ENCODE results near the gene MYO5C.
"Not testable (repeated sequence)": the region's sequence is repeated elsewhere in the genome, so short reads cannot be mapped to it uniquely, and the experiment has no call there.

The MYO5C gene

DNA sequence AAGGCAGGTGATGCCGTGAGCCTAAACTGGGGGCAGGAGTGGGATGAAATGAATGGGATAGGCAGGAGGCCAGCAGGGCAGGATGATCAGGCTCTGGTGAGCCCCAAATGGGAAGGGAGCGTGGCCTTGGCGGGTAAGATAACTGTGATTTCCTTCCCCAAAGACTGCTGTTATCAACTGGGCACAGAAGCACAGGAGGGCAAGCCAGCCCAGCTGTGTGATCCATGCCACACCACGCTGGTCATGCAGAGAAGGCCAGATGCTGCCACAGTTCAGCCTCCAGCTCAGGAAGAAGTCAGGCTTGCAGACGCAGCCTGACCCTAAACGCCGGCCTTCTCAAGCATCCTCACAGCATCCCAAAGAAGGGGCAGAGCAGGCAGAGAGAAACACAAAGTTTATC, 52.3 kb downstream of the MYO5C start:
- DNase-seq (ENCODE audit: low read depth, low spot score): no peak

DNA sequence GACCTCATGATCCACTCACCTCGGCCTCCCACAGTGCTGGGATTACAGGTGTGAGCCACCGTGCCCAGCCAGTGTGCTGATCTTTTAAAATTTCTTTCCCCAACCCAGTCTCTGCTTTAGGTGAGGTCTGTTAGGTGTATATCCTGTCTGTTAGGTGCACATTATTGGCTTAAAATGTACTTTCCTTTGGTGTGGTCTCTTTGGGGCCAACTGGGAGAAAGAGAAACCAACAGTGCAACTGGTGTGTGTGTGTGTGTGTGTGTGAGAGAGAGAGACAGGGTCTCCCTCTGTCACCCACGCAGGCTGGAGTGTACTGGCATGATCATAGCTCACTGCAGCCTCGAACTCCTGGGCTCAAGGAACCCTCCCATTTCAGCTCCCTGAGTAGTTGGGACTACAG, 54.1 kb downstream of the MYO5C start:
- no peak for DNase-seq (ENCODE audit: low read depth, low spot score)

DNA sequence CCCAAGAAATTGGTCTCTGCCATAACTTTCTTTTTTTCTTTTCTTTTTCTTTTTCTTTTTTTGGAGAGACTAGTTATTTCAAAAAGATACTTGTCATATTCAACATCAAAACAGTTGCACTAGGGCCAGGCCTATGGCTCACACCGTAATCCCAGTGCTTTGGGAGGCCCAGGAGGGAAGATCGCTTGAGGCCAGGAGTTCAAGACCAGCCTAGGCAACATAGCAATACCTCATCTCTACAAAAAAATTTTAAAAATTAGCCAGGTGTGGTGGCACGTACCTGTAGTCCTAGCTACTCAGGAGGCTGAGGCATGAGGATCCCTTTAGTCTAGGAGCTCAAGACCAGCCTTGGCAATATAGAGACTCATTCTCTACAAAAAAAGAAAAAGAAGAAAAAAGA, 55.4 kb downstream of the MYO5C start:
- no peak for DNase-seq (ENCODE audit: low read depth, low spot score)

DNA sequence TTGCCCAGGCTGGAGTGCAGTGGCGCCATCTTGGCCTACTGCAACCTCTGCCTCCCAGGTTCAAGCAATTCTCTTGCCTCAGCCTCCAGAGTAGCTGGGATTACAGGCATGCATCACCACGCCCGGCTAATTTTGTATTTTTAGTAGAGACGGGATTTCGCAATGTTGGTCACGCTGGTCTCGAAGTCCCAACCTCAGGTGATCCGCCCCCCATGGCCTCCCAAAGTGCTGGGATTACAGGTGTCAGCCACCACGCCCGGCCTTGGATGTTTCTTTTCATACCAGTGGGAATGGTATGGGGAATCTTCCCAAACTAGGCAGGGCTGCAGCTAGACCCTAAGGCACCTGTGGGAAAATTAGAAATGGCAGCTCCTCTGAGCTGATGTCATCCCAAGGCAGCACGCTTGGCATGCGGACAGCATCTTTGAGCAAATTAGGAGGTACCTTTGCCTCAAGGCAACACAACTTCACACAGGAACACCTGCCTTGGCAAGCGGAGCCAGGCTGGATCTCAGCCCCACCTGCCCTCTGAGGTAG, 56.5 kb downstream of the MYO5C start:
- not testable (repeated sequence) for DNase-seq (ENCODE audit: low read depth, low spot score)

DNA sequence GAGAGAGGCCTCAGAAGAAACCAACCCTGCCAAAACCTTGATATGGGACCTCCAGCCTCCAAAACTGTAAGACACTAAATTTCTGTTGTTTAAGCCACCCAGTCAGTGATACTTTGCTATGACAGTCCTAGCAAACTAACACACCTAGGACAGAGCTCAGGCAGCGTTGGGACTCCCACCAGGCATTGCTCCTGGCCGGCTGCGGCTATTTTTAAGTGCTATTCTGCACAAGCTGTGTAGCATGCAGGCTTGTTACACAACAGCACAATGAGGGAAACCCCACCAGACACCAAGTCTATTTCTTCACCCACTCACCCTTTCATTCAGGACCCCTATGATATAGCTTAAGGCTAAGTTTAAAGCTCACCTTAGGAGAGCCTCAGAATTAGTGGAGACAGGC, 57.5 kb downstream of the MYO5C start:
- DNase-seq (ENCODE audit: low read depth, low spot score): no peak

DNA sequence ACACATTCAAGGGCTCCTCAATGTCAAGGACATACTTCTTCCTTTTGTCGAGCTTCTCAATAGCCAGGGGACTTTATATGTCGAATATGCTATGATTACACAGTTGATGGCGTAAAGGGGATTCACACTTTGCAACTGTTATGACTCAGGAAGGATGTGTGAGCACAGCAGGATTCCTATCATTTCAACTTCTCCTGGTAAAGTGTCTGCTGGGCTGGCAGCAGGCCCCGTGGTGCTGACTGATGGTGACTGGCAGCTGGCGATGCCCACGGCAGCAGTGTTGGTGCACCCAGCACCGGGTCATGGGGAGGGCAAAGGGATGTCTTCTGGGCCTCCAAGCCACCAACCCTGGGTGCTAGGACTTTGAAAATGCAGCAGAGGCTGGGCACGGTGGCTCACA, 59.6 kb downstream of the MYO5C start:
- DNase-seq (ENCODE audit: low read depth, low spot score): no peak

DNA sequence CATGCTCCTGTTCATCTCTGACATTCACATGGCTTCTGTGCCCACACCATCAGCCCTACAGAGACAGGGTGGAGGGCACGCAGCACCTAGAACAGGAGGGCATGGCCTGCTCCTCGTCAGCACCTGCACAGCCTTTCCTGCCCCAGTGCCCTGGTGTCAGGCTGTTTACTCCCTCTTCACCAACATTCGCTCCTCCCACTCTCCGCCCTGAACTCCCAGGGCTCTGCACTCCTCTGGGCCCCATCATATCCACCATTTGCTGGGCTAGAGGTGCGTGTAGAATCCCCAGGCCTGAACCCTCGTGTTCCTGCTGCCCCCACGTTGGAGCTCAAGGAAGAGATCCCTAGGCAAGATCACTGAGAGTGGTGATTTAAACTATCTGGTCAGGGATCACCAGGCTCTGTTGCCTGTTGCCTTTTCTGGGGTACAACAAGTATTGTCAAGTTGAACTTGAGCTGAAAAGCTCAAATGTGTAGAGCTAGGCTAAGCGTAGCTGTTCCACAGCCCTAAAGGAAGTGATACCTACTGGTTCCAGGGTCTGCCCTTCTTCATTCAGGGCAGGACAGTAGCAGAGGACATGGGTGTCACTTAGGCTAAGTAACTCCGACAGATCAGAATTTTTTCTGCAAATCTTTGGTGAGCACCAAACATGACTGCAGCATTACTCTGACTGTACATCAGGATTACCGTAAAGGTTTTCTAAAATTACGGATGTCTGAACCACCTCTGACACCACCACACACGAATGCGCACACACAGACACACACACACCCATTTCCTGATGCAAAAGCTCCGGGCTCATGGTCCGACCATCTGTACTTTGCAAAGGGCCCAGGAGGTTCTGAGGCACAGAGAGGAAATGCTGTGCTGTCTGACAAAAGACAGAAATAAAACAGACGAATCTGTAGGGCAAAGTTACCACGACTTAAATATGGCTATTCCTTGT, 60.7 kb downstream of the MYO5C start:
- DNase-seq (ENCODE audit: low read depth, low spot score): no peak

DNA sequence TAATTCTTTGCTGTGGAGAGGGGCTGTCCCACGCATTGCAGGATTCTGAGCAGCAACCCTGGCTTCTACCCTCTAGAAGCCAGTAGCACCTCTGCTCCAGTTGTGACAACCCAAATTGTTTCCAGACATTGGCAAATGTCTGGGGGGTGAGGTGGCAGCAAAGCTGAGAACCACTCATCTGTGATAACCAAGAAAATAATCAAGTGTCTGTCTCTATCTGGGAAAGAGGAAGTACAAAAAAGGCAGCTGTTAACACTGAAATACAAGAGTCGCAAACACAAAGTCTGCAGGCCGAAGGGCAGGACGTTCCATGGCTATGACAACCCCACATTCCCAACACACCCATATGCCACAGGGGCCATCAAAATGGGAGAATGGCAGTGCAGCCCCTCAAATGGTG, 62.2 kb downstream of the MYO5C start:
- no peak for DNase-seq (ENCODE audit: low read depth, low spot score)

DNA sequence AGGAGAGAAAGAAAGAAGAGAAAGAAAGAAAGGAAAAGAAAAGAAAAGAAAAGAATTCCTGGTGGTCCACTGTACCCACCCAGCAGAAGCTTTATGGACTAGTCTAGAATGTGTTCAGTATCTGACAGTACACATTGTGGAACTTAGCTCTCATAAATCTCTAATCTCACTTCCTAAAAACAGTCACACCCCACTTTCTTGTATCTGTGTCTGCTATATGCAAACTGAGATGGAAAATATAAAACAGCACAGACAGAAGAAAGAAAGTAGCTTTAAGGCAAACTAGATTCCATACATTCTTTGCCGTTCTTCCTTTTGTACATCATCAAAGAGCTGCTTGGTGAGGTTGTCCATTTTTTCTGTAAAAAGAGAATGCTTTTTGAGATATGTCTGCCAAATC, 63.3 kb downstream of the MYO5C start:
- no peak for DNase-seq (ENCODE audit: low read depth, low spot score)

DNA sequence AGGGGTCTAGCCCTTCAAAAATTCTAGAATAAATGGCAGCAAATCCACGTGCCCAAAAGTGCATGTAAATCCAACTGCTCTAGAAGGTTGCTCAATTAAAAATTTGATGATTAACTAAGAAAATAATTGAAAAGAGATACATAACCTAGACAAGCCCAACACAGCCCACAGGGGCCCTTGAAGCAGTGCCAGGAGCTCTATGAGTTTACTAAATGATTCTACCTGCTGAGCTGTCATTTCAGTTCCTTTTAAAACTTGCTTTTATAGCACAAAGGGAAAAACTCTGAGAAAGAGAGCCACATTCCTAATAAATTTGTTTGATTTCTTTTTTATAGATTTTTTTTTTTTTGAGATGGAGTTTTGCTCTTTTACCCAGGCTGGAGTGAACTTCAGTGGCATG, 65.5 kb downstream of the MYO5C start:
- no peak for DNase-seq (ENCODE audit: low read depth, low spot score)

DNA sequence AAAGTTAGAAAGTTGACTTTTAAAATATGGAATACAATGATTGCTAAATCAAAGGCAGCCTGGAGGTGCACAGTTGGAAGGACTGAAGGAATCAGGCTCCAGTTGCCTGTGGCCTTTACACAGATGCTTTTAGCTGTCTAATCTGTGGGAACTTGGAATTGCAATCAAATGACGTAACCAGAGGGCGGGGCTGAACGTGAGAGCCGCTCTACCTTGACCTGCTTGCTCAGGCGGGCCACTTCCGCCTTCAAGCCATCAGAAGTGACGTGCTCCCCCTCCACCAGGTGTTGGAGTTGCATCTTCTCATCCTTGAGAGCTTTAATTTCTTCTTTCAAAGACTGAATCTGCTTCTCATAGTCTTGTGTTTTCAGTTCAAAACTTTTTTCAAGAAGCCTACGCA, 66.7 kb downstream of the MYO5C start:
- DNase-seq (ENCODE audit: low read depth, low spot score): no peak

DNA sequence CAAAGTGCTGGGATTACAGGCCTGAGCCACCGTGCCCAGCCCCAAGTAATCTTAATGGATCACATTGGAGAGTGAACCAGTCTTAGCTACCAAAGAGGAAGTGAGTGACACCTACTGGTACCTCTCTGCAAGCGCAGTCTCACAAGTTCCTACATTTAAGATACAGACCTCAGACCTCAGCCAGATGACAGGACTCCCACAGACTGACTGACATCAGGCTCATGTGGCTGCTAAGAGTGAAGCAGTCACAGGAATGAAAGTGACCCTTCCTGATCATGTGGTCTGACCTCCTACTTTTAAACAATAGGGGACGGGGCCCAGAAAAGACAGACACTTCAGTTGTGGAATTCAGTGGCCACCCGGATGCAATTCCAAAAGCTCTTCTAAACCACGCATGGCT, 68.1 kb downstream of the MYO5C start:
- peak; percentile 72 for DNase-seq (ENCODE audit: low read depth, low spot score)

DNA sequence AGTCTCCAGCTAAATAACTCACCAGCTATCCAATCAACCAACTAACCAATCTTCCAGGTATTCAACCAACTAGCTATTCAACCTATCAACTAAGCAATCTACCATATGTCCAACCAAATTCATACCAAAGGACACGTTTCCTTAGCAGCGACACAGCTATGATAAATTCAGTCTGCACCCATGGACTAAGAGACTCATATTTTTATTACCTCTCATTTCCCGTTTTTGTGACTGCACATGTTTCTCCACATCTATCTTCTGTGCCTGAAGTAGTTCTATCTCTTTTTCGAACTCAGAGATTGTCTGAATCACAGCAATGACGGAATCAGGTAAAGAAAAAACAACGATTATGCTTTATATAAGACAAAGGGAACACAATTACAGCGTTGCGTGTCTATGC, 70.4 kb downstream of the MYO5C start:
- DNase-seq (ENCODE audit: low read depth, low spot score): no peak

DNA sequence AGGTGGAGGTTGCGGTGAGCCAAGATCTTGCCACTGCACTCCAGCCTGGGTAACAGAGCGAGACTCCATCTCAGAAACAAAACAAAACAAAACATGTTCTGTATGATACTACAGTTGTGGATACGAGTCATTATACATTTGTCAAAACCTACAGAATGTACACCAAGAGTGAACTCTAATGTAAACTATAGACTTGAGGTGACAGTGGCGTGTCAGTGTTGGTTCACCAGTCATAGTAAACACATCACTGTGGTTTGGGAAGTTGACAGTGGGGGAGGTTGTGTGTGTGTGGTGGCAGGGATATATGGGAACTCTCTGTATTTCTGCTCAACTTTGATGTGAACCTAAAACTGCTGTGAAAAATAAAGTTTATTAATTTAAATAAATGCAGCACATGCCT, 71.4 kb downstream of the MYO5C start:
- DNase-seq (ENCODE audit: low read depth, low spot score): no peak

DNA sequence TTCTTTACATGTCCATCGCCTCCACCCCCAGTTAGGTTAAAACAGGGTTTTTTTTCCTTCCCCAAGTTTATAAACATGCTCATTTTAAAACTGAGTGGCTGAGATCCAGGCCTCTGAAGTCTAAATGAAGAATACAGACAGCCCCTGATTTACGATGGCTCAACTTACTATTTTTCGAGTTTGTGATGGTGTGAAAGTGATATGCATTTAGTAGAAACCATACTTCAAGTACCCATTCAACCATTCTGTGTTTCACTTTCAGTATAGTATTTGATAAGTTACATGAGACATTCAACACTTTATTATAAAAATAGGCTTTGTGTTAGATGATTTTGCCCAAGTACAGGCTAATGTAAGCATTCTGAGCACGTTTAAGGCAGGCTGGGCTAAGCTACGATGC, 73.9 kb downstream of the MYO5C start:
- DNase-seq (ENCODE audit: low read depth, low spot score): no peak

DNA sequence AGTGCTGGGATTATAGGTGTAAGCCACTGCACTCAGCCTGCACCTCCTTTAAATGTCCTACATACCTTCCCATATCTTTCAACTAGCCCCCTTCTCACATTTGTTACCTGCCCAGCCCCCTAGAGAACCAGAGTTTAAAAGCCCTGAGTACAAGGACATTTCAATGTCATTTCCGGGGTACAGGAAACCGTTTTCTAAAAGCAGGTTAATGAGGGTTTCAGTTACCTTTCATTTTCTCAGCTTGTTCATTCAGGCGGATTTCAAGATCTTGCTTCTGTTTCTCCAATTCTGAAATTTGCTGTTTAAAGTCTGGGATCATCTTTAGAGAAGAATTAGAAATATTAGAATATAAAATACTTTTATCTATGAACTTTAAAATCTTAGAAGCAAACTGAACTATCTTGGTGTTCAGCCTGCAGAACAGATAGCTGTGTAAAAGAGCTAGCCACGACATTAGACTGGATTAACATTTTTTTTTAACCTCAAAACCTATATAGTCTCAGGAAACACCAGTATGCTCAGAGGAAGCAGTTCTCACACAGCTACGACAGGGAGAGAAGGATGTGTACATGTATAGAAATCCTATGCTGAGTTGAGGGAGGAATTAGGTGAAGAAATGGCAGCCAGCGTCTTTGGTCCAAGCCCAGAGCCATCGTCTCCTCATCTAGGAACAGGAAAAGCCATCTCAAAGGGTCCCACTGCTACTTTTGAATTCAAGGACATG, 74.5 kb downstream of the MYO5C start:
- no peak for DNase-seq (ENCODE audit: low read depth, low spot score)

DNA sequence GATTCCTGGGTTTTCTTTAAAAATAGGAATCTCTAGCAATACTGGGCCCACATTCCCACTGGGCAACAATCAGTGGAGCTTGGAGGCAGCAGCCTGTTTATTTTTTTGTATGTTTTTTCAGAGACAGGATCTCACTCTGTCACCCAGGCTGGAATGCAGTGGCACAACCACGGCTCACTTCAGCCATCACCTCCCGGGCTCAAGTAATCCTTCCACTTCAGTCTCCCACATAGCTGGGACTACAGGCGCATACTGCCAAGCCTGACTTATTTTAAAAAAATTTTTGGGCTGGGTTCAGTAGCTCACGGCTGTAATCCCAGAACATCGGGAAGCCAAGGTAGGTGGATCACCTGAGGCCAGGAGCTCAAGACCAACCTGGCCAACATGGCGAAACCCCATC, 75.4 kb downstream of the MYO5C start:
- no peak for DNase-seq (ENCODE audit: low read depth, low spot score)

DNA sequence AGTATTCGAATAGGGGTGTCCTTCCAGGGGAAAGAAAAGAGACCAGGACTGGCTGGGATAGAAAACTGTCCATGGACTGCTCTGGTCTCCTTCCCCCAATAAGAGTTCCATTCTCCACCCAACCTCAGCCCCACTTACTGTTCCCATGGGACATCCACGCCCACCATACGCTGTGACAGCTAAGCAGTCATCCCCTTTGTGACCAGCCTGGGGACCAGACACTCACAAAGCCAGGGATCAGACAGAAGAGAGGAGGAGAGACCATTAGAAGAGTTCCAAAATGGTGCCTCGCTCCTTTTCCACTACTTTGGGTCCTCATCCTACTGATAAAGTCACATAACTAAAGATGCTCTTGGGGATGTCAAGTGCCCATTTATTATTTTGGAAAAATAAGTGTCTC, 76.8 kb downstream of the MYO5C start:
- DNase-seq (ENCODE audit: low read depth, low spot score): no peak

DNA sequence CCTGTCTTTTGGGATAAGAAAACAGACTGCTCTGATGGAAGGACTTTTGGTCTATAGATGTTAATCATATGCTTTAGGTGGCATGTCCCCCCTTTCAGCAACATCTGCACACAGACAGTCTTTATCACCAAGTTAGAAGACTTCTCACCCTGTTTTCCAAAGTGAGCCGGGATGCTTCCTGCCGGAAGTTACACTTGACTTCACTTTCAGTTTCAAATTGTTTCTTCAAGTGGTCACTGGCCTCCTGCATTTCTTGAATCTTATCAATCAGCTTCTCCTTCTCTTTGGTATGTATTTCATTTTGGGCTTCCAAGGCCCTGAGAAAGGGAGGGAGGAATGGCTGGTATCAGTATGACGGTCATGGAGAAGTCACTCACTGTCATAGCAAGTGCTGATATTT, 77.2 kb downstream of the MYO5C start:
- DNase-seq (ENCODE audit: low read depth, low spot score): no peak

DNA sequence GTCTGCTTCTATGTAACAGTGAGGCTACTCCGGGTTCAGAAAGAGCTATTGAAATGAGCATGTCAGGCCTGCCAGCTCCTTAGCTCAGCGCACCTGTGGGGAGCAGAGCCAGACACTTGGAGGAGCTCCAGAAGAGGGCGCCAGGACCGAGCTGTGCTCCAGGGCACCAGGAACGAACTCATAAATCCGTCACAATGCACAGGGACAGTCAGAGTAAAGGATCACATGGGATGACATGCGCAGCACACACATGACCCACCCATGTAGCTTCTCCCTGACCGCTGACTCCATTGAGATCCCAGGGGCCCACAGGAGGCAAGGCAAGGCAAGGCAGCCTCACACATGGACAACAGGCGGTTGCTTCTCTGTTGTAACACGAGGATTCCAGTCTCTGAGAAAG, 78.4 kb downstream of the MYO5C start:
- no peak for DNase-seq (ENCODE audit: low read depth, low spot score)

DNA sequence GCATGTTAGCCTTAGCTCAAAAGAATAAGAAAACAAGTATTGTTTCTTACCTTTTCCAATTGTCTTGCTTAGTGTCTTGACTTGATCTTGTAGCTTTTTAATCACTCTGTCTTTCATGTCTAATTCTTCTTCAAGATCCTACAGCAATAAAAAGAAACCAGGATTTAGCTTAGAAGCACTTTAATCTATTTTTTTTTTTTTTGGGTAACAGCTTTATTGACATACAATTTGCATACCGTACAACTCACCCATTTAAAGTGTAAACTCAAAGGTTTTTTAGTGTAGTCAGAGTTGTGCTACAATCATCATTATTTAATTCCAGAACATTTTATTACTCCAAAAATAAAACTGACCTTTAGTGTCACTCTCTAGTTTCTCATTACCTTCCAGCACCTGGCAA, 81.1 kb downstream of the MYO5C start:
- no peak for DNase-seq (ENCODE audit: low read depth, low spot score)

DNA sequence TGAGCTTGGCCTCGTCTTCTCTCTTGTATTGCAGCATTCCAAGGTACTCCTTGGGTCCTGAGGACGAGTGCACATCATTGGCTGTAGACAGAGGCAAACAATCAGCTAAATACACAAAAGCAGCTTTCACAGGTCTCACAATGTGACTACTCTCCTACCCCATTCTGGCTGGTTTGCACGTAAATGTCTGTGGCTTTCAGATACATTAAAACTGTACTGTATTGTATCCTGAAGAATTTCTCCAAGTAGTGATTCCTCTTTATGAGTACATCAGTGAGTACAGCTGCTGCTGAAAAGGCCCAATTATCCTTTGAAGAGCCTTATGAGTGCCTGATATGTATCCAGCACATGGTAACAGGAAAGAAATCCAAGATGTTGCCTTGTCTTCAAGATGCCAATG, 82.4 kb downstream of the MYO5C start:
- DNase-seq (ENCODE audit: low read depth, low spot score): no peak
